Endodermal cell (in vitro differentiated cells): ENCODE measurements around the gene FER. TPM values are rescaled to one million over a fixed set of nuclear protein-coding genes. Genes with fewer than 3 reads are reported as not detected.

Experiments used
- DNase-seq: peaks from one replicate; pipeline ENCODE4 v3.0.0-alpha.2; 2017
- H3K27ac ChIP-seq: 2 replicates; pipeline ENCODE4 v1.5.1; 2013; ENCODE audit warnings: mild to moderate bottlenecking, low read depth, low read length, moderate library complexity
- H3K27me3 ChIP-seq: 2 replicates; pipeline ENCODE4 v1.6.1; 2013; ENCODE audit warnings: mild to moderate bottlenecking, low read length, moderate library complexity; ENCODE audit not compliant: insufficient read depth, control insufficient read depth, poor library complexity, severe bottlenecking
- H3K36me3 ChIP-seq: 2 replicates; pipeline ENCODE4 v1.7.0; 2013; ENCODE audit warnings: mild to moderate bottlenecking, low read length, moderate library complexity; ENCODE audit not compliant: control insufficient read depth, insufficient read depth
- H3K4me1 ChIP-seq: one replicate; pipeline ENCODE4 v1.7.0; 2013; ENCODE audit warnings: low read length; ENCODE audit not compliant: control insufficient read depth, insufficient read depth
- H3K4me3 ChIP-seq: 2 replicates; pipeline ENCODE4 v1.5.1; 2013; ENCODE audit warnings: mild to moderate bottlenecking, low read length, moderate library complexity
- H3K9ac ChIP-seq: 2 replicates; pipeline ENCODE4 v1.6.1; 2013; ENCODE audit warnings: mild to moderate bottlenecking, low read length, moderate library complexity; ENCODE audit not compliant: poor library complexity, severe bottlenecking; ENCODE audit errors: extremely low read depth
- H3K9me3 ChIP-seq: 2 replicates; pipeline ENCODE4 v1.6.1; 2013; ENCODE audit warnings: mild to moderate bottlenecking, low read length, moderate library complexity; ENCODE audit not compliant: control insufficient read depth
- H3K27ac Mint-ChIP-seq: 2 replicates; pipeline ENCODE4 v1.8.0; 2020; ENCODE audit warnings: mixed read lengths
- H3K27me3 Mint-ChIP-seq: 2 replicates; pipeline ENCODE4 v1.8.0; 2021; ENCODE audit warnings: mild to moderate bottlenecking, mixed read lengths; ENCODE audit not compliant: insufficient read depth
- H3K36me3 Mint-ChIP-seq: 2 replicates; pipeline ENCODE4 v1.8.0; 2020; ENCODE audit warnings: low read depth, mixed read lengths
- H3K4me1 Mint-ChIP-seq: 2 replicates; pipeline ENCODE4 v1.8.0; 2020; ENCODE audit warnings: mixed read lengths
- H3K4me3 Mint-ChIP-seq: 2 replicates; pipeline ENCODE4 v1.8.0; 2020; ENCODE audit warnings: mild to moderate bottlenecking, moderate library complexity, mixed read lengths
- H3K9me3 Mint-ChIP-seq: 2 replicates; pipeline ENCODE4 v1.8.0; 2020; ENCODE audit warnings: mild to moderate bottlenecking, mixed read lengths
- WGBS, 2 experiments: methylation state at CpG; one replicate each; pipeline versions ENCODE4 v1.1.5 to v1.1.7; 2013; ENCODE audit warnings: missing lambda C conversion rate in 2 of 2, mixed read lengths in 1 of 2; ENCODE audit not compliant: insufficient coverage in 1 of 2, insufficient read length in 1 of 2; 5-methylcytosine and 5-hydroxymethylcytosine counted together
- total RNA-seq, 2 donors: library from RNA; stranded (reverse); fragmentation: NEBNext Ultra II Directional in 1 of 2; extraction: Animal tissue kit (Norgen Biotek cat#: 25700) in 1 of 2; gene quantifications; 2 replicates in 1 of 2; 3 replicates in 1 of 2; pipeline ENCODE4 v1.2.1, GENCODE V29; 2021
- TF ChIP-seq, protein P1 (sequence below): fragments of 200-600 bp; sonication (generic); conservative IDR thresholded peaks from 2 replicates; pipeline ENCODE4 v1.5.0; 2021; ENCODE audit warnings: antibody characterized with exemption, mild to moderate bottlenecking

Gene FER
- total RNA-seq, 2 donors from 2014 or later, result 24.5 to 26.8 TPM

DNA sequence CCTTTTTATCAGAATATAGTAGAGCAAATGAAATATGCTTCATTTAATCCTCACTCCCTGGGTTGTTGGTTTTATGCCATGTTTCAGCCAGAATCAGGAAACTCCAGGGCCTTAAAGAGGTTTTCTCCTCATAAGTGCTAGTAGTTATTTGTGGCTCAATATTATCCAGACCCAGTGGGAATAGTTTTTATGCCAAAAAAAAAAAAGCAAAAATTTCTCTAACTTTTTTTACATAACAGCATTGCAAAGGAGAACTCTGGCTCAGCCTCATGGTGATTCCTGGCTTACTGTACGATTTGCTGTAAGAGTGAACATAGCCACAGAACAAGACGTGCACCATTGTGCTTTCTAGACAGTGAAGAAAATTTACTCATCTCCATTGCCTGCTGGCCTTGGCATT is 429.5 kb downstream of the FER start:
- TF ChIP-seq, protein P1, sequence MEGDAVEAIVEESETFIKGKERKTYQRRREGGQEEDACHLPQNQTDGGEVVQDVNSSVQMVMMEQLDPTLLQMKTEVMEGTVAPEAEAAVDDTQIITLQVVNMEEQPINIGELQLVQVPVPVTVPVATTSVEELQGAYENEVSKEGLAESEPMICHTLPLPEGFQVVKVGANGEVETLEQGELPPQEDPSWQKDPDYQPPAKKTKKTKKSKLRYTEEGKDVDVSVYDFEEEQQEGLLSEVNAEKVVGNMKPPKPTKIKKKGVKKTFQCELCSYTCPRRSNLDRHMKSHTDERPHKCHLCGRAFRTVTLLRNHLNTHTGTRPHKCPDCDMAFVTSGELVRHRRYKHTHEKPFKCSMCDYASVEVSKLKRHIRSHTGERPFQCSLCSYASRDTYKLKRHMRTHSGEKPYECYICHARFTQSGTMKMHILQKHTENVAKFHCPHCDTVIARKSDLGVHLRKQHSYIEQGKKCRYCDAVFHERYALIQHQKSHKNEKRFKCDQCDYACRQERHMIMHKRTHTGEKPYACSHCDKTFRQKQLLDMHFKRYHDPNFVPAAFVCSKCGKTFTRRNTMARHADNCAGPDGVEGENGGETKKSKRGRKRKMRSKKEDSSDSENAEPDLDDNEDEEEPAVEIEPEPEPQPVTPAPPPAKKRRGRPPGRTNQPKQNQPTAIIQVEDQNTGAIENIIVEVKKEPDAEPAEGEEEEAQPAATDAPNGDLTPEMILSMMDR, result no peak

GRCh38 chr5:109177782-109178181 is 430.1 kb downstream of the FER start:
- Mint-ChIP-seq H3K9me3 (no peaks in the 10 kb centered on the region), H3K27me3 (no peaks in the 10 kb centered on the region), H3K4me3 (no peak overlapping the region), H3K36me3 (no peaks in the 10 kb centered on the region), H3K4me1 (peaks cover 7% of the 10 kb centered on the region), H3K27ac (no peak overlapping the region)
- TF ChIP-seq, protein P1, result no peak
- Histone ChIP-seq H3K4me1 (peaks cover 3% of the 10 kb centered on the region), H3K4me3 (no peak overlapping the region), H3K9ac (no peak overlapping the region), H3K36me3 (no peaks in the 10 kb centered on the region), H3K27ac (no peak overlapping the region), H3K9me3 (no peaks in the 10 kb centered on the region), H3K27me3 (no peaks in the 10 kb centered on the region)
- no peak for DNase-seq

More for the DNA sequence above, 429.5 kb downstream of the FER start:
- Histone ChIP-seq H3K4me1 (peaks cover 3% of the 10 kb centered on the region), H3K27me3 (no peaks in the 10 kb centered on the region), H3K36me3 (no peaks in the 10 kb centered on the region), H3K9ac (no peak overlapping the region), H3K27ac (no peak overlapping the region), H3K4me3 (no peak overlapping the region), H3K9me3 (no peaks in the 10 kb centered on the region)
- 90 to 100% methylated on average over 2 of the region's 2 CpGs for WGBS, 2 experiments
- H3K36me3 Mint-ChIP-seq, result no peaks in the 10 kb centered on the region
- peaks cover 7% of the 10 kb centered on the region for H3K4me1 Mint-ChIP-seq
- DNase-seq, result no peak
- H3K27me3 Mint-ChIP-seq, result no peaks in the 10 kb centered on the region
- no peak overlapping the region for H3K4me3 Mint-ChIP-seq
- no peaks in the 10 kb centered on the region for H3K9me3 Mint-ChIP-seq
- H3K27ac Mint-ChIP-seq, result no peak overlapping the region

DNA sequence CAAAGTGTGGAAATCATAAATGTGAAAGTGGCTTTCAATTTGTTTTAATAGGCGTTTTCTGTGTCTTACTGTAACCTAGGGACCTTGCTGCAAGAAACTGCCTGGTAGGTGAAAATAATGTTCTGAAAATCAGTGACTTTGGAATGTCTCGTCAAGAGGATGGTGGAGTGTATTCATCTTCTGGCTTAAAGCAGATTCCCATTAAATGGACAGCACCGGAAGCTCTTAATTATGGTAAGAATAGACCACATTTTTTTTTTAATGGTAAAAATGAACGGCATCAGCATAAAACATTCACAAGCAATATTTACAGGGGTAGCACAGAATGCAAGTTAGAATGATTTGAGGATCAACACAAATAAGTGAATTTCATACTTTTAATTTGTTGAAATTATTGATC is 433.0 kb downstream of the FER start:
- Mint-ChIP-seq H3K27ac (no peak overlapping the region), H3K27me3 (no peaks in the 10 kb centered on the region), H3K36me3 (no peaks in the 10 kb centered on the region), H3K4me3 (no peak overlapping the region), H3K4me1 (peaks cover 7% of the 10 kb centered on the region), H3K9me3 (no peaks in the 10 kb centered on the region)
- Histone ChIP-seq H3K4me3 (no peak overlapping the region), H3K4me1 (peaks cover 3% of the 10 kb centered on the region), H3K27me3 (no peaks in the 10 kb centered on the region), H3K9ac (no peak overlapping the region), H3K27ac (no peak overlapping the region), H3K36me3 (no peaks in the 10 kb centered on the region), H3K9me3 (no peaks in the 10 kb centered on the region)
- TF ChIP-seq, protein P1, result no peak
- no peak for DNase-seq
- 89 to 100% methylated on average over 1 to 4 of the region's 4 CpGs for WGBS, 2 experiments
